GM21360 (cell line): ENCODE data around the gene TNFSF8.

Experiments used
- ATAC-seq: cut with Tn5 transposase; IDR thresholded peaks from one replicate; pipeline ENCODE4 v1.9.1; 2021; ENCODE audit warnings: mild to moderate bottlenecking, moderate library complexity; ENCODE audit not compliant: unreplicated experiment

Gene TNFSF8

GRCh38 chr9:114936581-114936980 lies 6.2 kb upstream of the TNFSF8 start:
- no peak for ATAC-seq

DNA sequence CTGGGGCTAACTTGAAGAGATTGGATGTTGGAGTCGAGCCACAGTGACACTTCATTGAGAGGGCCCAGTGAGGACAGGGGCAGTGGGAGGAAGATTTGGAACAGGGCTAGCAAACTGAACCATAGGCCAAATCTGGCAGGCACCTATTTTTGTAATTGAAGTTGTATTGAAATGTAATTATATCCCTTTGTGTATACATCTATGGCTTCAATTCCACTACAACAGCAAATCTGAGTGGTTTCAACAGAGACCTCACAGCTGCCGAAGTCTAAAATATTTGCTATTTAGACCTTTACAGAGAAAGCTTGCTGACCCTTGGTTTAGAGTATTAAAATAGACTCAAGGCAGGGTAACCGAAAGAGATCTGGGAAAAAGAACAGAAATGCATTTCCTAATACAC lies 4.7 kb upstream of the TNFSF8 start:
- ATAC-seq: no peak

- ATAC-seq: no peak
Measured at GRCh38 chr9:114932502-114932901, 2.1 kb upstream of the TNFSF8 start.

- no peak for ATAC-seq
Measured at GRCh38 chr9:114931407-114931806, 1.0 kb upstream of the TNFSF8 start.

DNA sequence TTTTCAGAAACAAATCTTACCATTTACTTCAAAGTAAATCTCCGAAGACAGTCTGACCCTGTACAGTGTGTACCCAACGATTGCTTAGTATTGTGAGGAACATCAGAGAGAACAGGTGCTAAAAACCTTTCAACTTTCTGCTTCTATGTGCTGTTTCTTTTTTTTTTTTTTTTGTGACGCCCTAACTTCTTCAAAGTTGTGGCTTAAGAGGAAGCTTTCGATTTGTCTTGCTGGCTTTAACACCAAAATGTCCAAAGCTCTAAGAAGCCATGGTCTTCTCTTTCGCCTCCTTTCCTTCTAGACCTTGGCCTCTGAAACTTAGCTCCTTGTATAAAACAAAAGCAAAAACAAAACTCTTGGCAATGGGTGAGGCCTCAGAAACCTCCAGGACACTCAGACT lies 1.2 kb downstream of the TNFSF8 start:
- ATAC-seq: no peak

- no peak for ATAC-seq
Measured at GRCh38 chr9:114928671-114929070, 1.7 kb downstream of the TNFSF8 start.

- ATAC-seq: no peak
Measured at GRCh38 chr9:114928136-114928535, 2.3 kb downstream of the TNFSF8 start.

DNA sequence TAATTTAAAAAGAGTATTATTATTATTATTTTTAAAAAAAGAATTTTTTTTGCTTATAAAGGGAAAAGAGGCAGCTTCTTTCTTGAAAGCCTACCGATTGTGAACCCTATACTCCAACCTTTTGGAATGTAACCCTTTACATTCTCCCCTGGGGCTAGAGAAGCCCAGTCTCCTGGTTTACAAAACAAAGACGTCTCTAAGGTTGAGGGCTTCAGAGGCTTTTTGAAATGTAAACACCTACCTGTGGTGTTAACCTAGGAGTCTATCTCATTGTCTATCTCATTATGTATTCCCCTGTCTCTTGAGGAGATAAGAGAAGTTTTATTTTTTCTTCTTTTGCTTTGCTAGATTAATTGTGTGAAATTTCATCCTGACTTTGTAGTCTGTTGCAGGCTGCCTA lies 4.7 kb downstream of the TNFSF8 start:
- ATAC-seq: no peak

DNA sequence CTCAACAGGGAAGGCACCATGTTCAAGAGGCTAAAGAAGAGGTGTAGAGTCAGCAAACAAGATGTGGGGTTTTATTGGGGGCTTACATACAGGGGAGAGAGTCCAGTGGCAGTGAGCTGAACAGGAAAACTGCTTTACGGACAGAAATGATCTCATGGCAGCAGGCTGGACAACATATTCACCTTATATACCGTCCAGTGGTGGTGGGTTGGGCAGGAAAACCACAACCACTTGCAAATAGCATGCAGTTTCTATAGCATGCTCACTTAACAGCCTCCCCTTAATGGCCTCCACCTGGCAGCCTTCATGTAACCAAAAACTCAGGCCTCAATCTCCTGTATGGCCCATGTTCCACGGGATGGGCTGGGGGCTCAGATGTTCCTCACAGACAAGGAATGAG lies 5.4 kb downstream of the TNFSF8 start:
- ATAC-seq: no peak

DNA sequence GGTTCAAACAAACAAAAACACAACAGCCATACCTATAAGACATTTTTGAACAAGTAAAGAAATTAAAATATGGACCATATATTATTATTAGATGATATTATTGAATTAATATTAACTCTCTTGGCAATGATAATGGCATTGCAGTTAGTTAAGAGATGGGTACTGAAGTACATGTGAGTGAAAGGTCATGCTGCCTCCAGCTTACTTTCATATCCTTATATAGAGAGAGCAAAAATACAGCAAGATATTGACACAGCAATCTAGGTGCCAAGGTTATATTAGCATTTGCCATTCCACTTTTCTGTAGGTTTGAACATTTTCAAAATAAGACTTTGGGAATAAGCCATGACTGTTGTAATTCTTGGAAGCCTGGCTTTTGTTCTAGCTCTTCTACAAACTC lies 6.1 kb downstream of the TNFSF8 start:
- ATAC-seq: no peak

- ATAC-seq: no peak
Measured at GRCh38 chr9:114923918-114924317, 6.5 kb downstream of the TNFSF8 start.

- no peak for ATAC-seq
Measured at GRCh38 chr9:114921171-114921570, 9.2 kb downstream of the TNFSF8 start.

- no peak for ATAC-seq
Measured at GRCh38 chr9:114919611-114920010, 10.8 kb downstream of the TNFSF8 start.

DNA sequence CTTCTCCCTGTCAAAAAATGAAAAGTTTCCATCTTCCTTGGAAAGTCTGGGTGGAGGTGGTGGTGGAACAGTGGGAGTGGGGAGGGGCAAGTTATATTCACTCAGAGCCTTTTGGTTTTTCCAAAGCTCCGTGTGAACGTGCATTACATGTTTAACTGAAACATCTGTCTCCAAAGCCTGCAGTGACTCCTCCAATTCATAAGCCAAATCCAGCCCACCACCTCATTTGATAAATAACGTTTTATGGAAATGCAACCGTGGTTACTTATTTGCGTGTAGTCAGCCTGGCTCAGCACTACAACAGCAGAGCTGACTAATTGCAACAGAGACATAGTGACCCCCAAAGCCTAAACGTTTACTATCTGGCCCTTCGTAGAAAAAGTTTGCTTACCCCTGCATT lies 13.9 kb downstream of the TNFSF8 start:
- no peak for ATAC-seq

GRCh38 chr9:114914139-114914538 lies 16.3 kb downstream of the TNFSF8 start:
- no peak for ATAC-seq

DNA sequence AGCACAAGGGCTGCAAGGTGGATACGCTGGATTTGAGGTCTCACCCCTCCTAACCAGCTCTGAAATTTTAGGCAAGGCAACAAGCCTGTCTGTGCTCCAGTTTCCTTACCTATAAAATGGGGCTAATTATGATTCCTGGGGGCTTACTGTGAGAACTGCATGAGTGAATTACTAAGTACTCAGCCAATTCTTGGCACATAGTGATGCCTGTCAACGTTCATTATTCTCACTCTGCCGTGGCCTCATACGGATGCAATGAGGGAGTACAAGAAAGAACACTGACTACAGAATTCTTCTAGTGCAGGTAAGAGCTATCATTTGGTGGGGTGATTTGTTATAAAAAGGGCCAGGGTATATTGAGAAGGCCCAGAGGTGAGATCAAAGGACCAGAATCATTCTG lies 16.7 kb downstream of the TNFSF8 start:
- no peak for ATAC-seq

- ATAC-seq: no peak
Measured at GRCh38 chr9:114913217-114913616, 17.2 kb downstream of the TNFSF8 start.

GRCh38 chr9:114911167-114911821 lies 19.1 kb downstream of the TNFSF8 start:
- ATAC-seq: no peak

- ATAC-seq: no peak
Measured at GRCh38 chr9:114910541-114910940, 19.9 kb downstream of the TNFSF8 start.

GRCh38 chr9:114909661-114910060 lies 20.7 kb downstream of the TNFSF8 start:
- ATAC-seq: no peak

DNA sequence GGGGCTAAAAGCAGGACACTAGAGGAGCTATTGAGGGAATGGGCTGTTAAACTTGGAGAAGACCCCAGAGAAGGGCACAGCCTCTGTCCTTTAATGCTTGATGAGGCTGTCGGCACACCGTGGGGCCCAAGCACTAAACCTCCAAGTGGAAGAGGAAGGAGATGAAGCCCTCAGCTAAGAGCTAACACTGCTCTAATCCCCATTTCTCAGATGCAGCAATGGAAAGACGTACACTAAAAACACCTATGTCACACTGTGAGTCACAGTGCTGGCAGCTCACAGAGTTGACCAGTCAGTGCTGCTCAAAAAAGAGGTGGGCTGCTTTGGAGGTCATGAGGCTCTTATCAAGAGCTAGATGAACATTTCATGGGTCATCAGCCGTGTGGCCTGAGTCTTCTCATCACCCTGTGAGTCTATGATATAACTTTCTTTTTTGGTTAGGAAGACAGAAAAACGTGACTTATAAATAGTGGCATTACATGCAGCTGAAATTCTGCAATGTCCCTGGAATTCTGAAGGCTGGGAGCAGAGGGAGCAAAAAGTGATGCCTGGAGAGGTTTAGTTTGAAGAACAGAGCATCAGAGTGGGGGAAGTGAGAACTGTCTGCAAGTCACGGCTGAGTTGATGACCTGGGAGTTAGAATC lies 21.5 kb downstream of the TNFSF8 start:
- ATAC-seq: no peak

DNA sequence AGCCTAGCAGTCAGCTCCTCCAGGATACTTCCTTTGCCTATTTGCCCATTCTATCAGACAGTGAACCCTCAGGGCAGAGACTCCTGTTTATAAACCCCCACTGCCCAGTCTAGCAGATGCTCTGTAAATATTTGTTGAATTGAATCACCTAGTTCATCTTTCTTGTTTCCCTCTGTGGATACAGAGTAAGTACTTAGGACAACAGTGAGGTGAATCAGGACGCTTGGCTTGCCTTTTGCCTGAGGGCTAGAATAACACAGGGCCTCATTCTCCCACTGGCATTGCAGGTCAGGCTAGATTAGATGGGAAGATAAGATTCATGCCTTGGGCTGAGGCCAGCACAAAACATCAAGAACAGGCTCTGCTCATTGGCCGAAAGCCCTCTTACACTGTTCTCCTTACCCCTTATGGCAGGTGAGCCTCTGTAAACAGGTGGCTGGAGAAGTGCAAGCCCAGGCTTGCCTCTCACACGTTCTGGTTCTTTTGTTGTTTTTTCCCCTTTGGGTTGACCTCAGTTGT lies 22.2 kb downstream of the TNFSF8 start:
- ATAC-seq: no peak
